SK-N-MC (cell line): Measurements from ENCODE around the gene ADARB1.

ENCODE experiments used
- EZH2 ChIP-seq: fragments of 200-600 bp; sonication (generic); IDR thresholded peaks from one replicate; pipeline ENCODE4 v1.6.1; 2017; ENCODE audit warnings: antibody characterized with exemption
- POLR2AphosphoS5 ChIP-seq: IDR thresholded peaks from 2 replicates; pipeline ENCODE4 v1.6.1; 2012; ENCODE audit warnings: mild to moderate bottlenecking, low read depth, low read length, borderline replicate concordance

- no peak for TF ChIP-seq POLR2AphosphoS5
- no peak for TF ChIP-seq EZH2
These were observed 44.3 kb upstream of the ADARB1 start for GRCh38 chr21:45029948-45030681.
